ENCODE measurements around the gene DPT. TPM values are rescaled to one million over a fixed set of nuclear protein-coding genes. Genes with fewer than 3 reads are reported as not detected.

The DPT gene
- polyA plus RNA-seq, 1 of the 3 experiments (the other 2 are of a cell fraction), result 0.05 TPM

- TF ChIP-seq PBX3 (IDR thresholded peaks at IDR 0.05) (peak; percentile 37), TEAD4 (IDR thresholded peaks at IDR 0.05; ENCODE audit: borderline replicate concordance, insufficient read depth) (peak; percentile 36; the same call in 1 of the 2 replicates), SIN3A (IDR thresholded peaks at IDR 0.05; ENCODE audit: borderline replicate concordance, low read depth, low read length) (no peak), ZBTB33 (IDR thresholded peaks at IDR 0.05; ENCODE audit: borderline replicate concordance, low read depth) (0 out of 2 replicates have a peak, but pooled peaks have one; percentile 10)
Measured at GRCh38 chr1:168654198-168654915, 74.6 kb downstream of the DPT start (continued).

GRCh38 chr1:168653567-168653966 lies 75.4 kb downstream of the DPT start:
- no peak for DNase-seq
- Histone ChIP-seq H3K4me3 (ENCODE audit: low read depth in 2 of 2, low read length in 1 of 2) (no peak overlapping the region), H3K9me2 (no peaks in the 10 kb centered on the region), H3K4me1 (ENCODE audit: control insufficient read depth in 1 of 2, insufficient read depth in 2 of 2, low read depth in 1 of 2, low read length in 1 of 2) (no peaks in the 10 kb centered on the region; a peak in 2 of 4 replicates), H3F3A (replicated peaks; ENCODE audit: insufficient read depth) (peaks cover 22% of the 10 kb centered on the region), H3K36me3 (replicated peaks in 1 of 2; ENCODE audit: control insufficient read depth in 1 of 2, insufficient read depth in 2 of 2, low read length in 1 of 2) (no peaks in the 10 kb centered on the region), H3K27ac (ENCODE audit: low read depth in 2 of 2, low read length in 1 of 2) (peak overlapping the region; percentile 22 to 82; a peak in 3 of 4 replicates), H3K9me3 (no peaks in the 10 kb centered on the region), H3K9ac (peak overlapping the region; percentile 39; the same call in 1 of the 2 replicates), H4K20me1 (ENCODE audit: insufficient read depth) (no peaks in the 10 kb centered on the region), H3K4me2 (peak overlapping the region; percentile 58; the same call in 1 of the 2 replicates), H3K27me3 (ENCODE audit: insufficient read depth) (no peaks in the 10 kb centered on the region), H3K79me2 (ENCODE audit: insufficient read depth) (no peaks in the 10 kb centered on the region), H2AFZ (ENCODE audit: low read depth) (no peak overlapping the region)
- POLR2A ChIA-PET, result no interaction called here
- CTCF ChIA-PET, result no interaction called here
- 12% methylated on average over 2 of the region's 2 CpGs for WGBS (ENCODE audit: low lambda C conversion rate)
- TF ChIP-seq GABPA (IDR thresholded peaks at IDR 0.05; ENCODE audit: low read depth) (no peak), PBX3 (IDR thresholded peaks at IDR 0.05) (peak; percentile 90), IRF3 (IDR thresholded peaks at IDR 0.05; ENCODE audit: low read depth, low read length) (no peak), NFIC (IDR thresholded peaks at IDR 0.05; ENCODE audit: borderline replicate concordance) (peak; percentile 89; the same call in 1 of the 2 replicates), ELF1 (IDR thresholded peaks at IDR 0.05) (no peak), FOXM1 (IDR thresholded peaks at IDR 0.05; ENCODE audit: low read depth) (no peak; the same call in 1 of the 2 replicates), USF1 (IDR thresholded peaks at IDR 0.05; ENCODE audit: borderline replicate concordance, low read depth) (no peak), MAX (IDR thresholded peaks at IDR 0.05; ENCODE audit: low read depth) (no peak), ZBTB33 (IDR thresholded peaks at IDR 0.05; ENCODE audit: borderline replicate concordance, low read depth) (no peak), YY1 (IDR thresholded peaks at IDR 0.05; ENCODE audit: low read depth) (no peak), FOXJ3 (CRISPR knock-in tag; IDR thresholded peaks at IDR 0.05) (no peak), RFX5 (IDR thresholded peaks at IDR 0.05; ENCODE audit: low read length) (no peak), TEAD4 (IDR thresholded peaks at IDR 0.05; ENCODE audit: borderline replicate concordance, insufficient read depth) (peak; percentile 45; the same call in 1 of the 2 replicates), JUND (IDR thresholded peaks at IDR 0.05) (peak; percentile 68), RAD21 (IDR thresholded peaks at IDR 0.05; ENCODE audit: low read length) (no peak), USF2 (IDR thresholded peaks at IDR 0.05; ENCODE audit: borderline replicate concordance, low read depth, low read length) (no peak), GATA2 (CRISPR knock-in tag; IDR thresholded peaks at IDR 0.05) (no peak), TCF12 (IDR thresholded peaks at IDR 0.05) (peak; percentile 67), MXI1 (IDR thresholded peaks at IDR 0.05; ENCODE audit: low read depth, low read length) (no peak), NRF1 (IDR thresholded peaks at IDR 0.05; ENCODE audit: low read depth, low read length) (no peak)

Measured in SK-N-SH (cell line).